Stimulated activated CD4-positive, alpha-beta T cell treated with anti-CD3 and anti-CD28 coated beads, Interleukin-12 subunit alpha, Interleukin-12 subunit beta, amount 100 ng/mL, for 48 hours (primary cell): Measurements from ENCODE around the gene MARS1.

Experiments
- DNase-seq, 3 donors: peaks; one replicate each; pipeline ENCODE4 v3.0.0-alpha.2; 2020; ENCODE audit warnings: low read depth in 2 of 3, low spot score in 1 of 3

The MARS1 gene

DNA sequence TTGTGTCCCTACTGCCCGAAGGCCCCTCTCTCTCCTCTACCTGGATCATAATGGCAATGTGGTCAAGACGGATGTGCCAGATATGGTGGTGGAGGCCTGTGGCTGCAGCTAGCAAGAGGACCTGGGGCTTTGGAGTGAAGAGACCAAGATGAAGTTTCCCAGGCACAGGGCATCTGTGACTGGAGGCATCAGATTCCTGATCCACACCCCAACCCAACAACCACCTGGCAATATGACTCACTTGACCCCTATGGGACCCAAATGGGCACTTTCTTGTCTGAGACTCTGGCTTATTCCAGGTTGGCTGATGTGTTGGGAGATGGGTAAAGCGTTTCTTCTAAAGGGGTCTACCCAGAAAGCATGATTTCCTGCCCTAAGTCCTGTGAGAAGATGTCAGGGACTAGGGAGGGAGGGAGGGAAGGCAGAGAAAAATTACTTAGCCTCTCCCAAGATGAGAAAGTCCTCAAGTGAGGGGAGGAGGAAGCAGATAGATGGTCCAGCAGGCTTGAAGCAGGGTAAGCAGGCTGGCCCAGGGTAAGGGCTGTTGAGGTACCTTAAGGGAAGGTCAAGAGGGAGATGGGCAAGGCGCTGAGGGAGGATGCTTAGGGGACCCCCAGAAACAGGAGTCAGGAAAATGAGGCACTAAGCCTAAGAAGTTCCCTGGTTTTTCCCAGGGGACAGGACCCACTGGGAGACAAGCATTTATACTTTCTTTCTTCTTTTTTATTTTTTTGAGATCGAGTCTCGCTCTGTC lies 31.0 kb upstream of the MARS1 start:
- no peak for DNase-seq

GRCh38 chr12:57458665-57459054 lies 29.2 kb upstream of the MARS1 start:
- DNase-seq = no peak

DNA sequence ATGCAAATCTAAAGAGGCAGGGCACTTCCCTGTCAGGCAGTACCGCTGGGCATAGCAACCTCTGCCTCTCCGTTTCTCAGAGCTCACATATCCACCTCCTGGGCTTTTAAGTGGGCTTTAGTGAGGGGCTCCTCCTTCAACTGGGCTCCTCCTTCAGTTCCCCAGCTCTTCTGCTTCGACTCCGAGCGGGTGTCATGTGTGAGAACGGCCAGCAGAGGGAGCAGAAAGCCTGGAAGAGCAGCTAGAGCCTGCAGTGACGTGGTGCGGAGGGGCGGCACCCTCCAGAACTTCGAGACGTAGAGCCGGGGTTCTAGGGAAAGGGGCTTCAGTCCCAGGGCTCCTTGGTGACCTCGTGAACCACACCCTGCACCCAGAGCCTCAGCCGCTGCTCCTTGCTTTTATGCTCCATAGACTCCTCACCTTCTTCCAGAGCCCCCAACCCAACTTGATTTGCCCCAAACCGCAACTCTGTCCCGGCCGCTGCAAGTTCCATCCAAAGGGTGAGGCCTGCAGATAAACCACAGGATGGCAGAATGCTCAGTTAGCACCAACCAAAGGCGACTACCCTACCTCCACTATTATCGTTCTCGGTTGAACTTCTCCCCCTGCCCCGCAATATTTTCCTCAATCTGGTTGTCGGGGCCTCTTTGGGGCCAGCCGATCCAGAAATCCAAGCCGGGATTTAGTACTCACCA lies 28.7 kb upstream of the MARS1 start:
- peak; percentile 91 to 98 (median 93) for DNase-seq

DNA sequence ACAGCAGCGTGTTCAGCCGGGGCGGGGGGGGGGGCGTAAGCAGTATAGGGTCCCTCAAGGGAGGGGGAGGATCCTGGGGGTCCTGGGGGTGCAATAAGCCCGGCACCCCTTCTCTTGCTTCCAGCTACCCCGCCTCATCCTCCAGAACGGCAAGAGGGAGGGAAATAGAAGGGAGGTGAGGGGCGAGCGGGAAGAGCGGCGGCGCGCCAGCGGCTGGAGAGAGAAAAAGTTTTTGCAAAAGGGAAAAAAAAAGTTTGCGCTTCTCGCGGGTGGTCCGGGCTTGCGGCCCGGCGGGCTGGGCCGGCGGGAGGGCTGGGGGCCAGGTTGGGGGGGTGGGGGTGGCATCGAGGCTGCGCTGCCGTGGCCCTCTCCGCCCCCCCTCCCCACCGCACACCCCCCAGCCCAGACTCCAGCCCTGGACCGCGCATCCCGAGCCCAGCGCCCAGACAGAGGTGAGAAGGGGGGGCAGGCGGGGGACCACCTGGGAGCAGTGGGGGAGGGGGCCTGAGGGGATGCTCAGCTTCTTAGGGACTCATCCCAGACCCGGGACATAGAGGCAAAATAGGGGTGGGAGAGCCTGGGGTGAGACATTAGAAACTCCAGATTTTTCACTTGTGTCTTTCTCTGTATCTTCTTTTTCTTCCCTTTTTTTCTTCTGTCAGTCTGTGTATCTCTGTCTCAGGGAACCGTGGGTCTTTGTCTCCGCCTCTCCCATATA lies 28.0 kb upstream of the MARS1 start, which contains the start of gene GLI1:
Gene GLI1, plus strand, starts transcription at position 36 of the 718 bp plus-strand sequence. CDS start 3,907 bp downstream, outside the sequence.
- DNase-seq = no peak

DNA sequence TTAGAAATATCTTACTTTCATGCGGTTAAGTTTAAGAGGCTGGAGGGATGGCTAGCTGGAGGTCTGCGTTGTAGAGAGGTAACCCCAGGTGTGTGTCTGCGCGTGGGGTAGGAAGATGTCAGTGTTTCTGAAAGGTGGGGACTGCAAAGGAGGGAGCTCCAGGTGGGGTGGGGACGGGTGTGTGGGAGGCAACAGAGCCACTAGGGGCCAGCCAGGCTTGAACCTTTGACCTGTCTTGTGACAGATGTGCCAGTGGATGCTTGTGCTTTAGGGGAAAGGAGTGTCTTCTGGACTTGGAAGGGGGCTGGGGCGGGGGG lies 27.4 kb upstream of the MARS1 start:
- DNase-seq = no peak

GRCh38 chr12:57460841-57461275 lies 27.0 kb upstream of the MARS1 start:
- no peak for DNase-seq

DNA sequence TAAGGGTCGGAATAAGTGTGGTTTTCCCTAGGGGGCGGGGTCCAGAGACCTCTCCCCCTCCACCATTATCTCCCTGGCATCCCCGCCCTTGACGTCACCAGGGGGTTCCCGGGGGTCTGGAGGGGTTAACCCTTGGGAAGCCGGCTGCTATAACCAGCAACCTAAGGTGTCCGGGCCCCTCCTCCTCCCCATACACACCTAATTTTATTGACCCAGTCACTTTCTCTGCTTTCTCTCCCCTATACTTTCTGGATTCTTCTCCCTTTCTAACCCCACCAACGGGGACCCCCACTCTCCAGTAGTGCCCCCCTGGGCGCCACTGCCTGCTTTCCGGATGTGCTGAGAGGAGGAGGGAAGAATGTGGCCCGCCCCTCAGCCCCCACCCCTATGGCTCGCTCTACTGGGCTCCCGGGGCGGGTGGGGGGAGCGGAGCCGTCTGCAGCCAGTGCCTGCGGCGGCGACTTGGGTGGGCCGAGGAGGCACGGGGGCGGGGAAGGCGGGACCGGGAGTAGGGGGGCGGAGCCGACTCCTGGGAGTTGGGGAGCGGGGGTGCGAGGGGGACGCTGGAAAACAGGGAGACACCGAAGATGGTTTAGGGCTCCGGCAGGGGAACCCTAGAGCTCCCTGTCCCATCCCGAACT lies 26.5 kb upstream of the MARS1 start:
- DNase-seq = no peak

DNA sequence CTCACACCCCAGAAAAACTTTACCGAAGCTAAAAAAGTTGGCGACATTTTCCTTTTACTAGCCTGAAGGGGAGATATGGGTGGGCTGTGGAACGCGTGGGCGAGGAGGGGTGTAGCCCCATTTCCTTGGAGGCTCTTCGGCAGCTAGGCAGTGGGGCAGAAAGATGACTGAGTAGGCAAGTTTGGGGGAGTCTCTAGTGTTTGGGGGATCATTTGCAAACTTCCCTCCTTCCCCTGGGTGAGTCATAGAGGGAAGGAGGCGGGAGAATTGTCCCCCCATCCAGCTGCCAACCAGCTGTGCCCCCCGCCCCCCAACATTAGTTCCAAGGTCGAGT lies 26.0 kb upstream of the MARS1 start:
- DNase-seq = no peak

DNA sequence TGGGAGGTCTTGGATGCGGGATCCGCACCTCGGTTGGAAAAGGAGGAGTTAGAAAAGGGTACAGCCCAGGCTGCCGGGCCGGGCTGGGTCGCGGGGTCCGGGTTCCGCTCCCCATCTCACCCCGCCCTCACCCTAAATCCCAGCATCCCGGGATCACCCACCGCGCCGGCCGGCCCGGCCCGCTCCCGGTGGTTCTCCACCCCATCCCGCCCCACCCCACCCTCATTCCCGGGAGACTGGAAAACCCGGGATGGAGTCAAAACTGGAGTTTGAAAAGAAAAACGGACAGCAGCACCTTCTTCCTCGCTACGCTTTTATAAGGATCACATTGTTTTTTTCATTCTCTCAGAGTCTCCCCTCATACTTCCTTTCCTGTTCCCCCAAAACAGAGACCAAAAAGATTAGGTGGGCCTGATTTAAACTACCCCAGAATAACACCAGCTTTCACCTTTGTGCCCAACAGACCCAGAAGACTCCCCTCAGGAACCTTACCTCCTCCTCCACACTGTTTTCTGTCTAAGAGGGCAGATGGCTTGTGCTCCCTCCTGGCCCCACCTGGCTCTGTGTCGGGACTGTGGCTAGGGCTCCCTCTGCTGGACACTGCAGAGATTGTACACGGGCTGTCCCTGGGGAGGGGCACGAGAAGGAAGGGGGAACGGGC lies 25.5 kb upstream of the MARS1 start:
- DNase-seq = peak; percentile 85 to 90 (median 88)

- no peak for DNase-seq
Measured at GRCh38 chr12:57462912-57463253, 25.0 kb upstream of the MARS1 start.

DNA sequence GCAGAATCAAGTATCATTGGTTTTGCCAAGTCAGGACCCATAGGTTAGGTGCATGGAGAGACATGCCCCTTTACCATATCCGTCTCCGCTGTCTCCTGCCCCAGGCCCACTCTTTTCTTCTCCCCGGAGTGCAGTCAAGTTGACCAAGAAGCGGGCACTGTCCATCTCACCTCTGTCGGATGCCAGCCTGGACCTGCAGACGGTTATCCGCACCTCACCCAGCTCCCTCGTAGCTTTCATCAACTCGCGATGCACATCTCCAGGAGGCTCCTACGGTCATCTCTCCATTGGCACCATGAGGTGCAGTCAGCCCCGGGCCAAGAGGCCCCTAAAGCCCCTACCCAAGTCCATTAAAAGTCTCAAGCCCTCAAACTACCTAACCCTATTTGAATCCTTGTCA lies 23.3 kb upstream of the MARS1 start:
- no peak for DNase-seq

- no peak for DNase-seq
Measured at GRCh38 chr12:57465030-57465746, 22.7 kb upstream of the MARS1 start.

- no peak for DNase-seq
Measured at GRCh38 chr12:57465747-57466505, 21.9 kb upstream of the MARS1 start.

- DNase-seq = no peak
Measured at GRCh38 chr12:57467212-57467874, 20.5 kb upstream of the MARS1 start.

GRCh38 chr12:57467915-57468314 lies 20.0 kb upstream of the MARS1 start:
- no peak for DNase-seq

DNA sequence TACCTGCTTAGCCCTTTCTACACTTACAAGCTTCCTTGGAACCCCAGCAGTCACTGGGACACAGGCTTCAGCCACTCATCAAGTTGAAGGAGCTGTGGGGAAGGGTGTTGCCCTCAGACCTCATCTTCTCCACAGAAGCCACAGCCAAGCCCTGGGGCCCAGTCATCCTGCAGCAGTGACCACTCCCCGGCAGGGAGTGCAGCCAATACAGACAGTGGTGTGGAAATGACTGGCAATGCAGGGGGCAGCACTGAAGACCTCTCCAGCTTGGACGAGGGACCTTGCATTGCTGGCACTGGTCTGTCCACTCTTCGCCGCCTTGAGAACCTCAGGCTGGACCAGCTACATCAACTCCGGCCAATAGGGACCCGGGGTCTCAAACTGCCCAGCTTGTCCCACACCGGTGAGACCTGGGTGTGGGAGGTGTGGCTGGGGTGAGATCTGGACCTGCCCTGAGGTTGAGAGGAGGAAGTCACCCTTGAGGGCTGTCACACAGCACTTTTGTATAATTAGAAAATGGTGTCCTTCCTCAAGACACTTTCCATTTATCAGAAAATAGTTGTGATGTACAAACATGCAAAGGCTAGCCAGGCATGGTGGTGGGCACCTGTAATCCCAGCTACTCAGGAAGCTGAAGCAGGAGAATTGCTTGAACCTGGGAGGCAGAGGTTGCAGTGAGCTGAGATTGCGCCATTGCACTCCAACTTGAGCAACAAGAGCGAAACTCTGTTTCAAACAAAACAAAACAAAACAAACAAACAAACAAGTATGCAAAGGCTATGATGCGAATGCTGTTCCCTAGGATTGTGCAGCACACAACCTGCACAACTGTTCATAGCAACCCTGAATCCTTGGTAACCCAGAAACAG lies 18.3 kb upstream of the MARS1 start:
- DNase-seq = no peak

DNA sequence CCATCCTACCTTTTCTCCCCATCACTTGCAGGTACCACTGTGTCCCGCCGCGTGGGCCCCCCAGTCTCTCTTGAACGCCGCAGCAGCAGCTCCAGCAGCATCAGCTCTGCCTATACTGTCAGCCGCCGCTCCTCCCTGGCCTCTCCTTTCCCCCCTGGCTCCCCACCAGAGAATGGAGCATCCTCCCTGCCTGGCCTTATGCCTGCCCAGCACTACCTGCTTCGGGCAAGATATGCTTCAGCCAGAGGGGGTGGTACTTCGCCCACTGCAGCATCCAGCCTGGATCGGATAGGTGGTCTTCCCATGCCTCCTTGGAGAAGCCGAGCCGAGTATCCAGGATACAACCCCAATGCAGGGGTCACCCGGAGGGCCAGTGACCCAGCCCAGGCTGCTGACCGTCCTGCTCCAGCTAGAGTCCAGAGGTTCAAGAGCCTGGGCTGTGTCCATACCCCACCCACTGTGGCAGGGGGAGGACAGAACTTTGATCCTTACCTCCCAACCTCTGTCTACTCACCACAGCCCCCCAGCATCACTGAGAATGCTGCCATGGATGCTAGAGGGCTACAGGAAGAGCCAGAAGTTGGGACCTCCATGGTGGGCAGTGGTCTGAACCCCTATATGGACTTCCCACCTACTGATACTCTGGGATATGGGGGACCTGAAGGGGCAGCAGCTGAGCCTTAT lies 17.4 kb upstream of the MARS1 start:
- DNase-seq = no peak
